Activated T-helper 1 cell treated with anti-CD3 and anti-CD28 coated beads, Interleukin-12 subunit alpha, Interleukin-12 subunit beta, Interleukin-2, Interleukin-4 antibody, amounts not matched to agents 30 ng/mL and 10 ng/mL and 1 ng/mL, durations not matched to agents 14 hours and 24 hours and 36 hours (primary cell): Measurements from ENCODE around the gene OLFM2. TPM values are rescaled to one million over a fixed set of nuclear protein-coding genes. Genes with fewer than 3 reads are reported as not detected.

Source experiments
- DNase-seq: peaks from one replicate; pipeline ENCODE4 v3.0.0; 2021; ENCODE audit warnings: low spot score
- H3K27ac Mint-ChIP-seq: one replicate; pipeline ENCODE4 v1.8.0; 2021; ENCODE audit warnings: mild to moderate bottlenecking, mixed read lengths
- H3K27me3 Mint-ChIP-seq: one replicate; pipeline ENCODE4 v1.8.0; 2022; ENCODE audit warnings: mild to moderate bottlenecking, moderate library complexity, mixed read lengths; ENCODE audit not compliant: insufficient read depth
- H3K36me3 Mint-ChIP-seq: one replicate; pipeline ENCODE4 v1.8.0; 2021; ENCODE audit warnings: low read depth, mixed read lengths
- H3K4me1 Mint-ChIP-seq: one replicate; pipeline ENCODE4 v1.8.0; 2021; ENCODE audit warnings: low read depth, mixed read lengths
- H3K4me3 Mint-ChIP-seq: one replicate; pipeline ENCODE4 v1.8.0; 2021; ENCODE audit warnings: mild to moderate bottlenecking, moderate library complexity, mixed read lengths
- H3K9me3 Mint-ChIP-seq: one replicate; pipeline ENCODE4 v1.8.0; 2021; ENCODE audit warnings: mixed read lengths
- intact Hi-C: fragments of 100-400 bp; cut with micrococcal nuclease; formaldehyde crosslinking; loops from one replicate; pipeline ENCODE4 v1.15.1; 2024
- total RNA-seq: library from RNA; stranded (reverse); gene quantifications from 2 replicates; pipeline ENCODE4 v1.2.3, GENCODE V29; 2022

The OLFM2 gene
- total RNA-seq, 1 donor from 2014 or later: 1.6 TPM

- Mint-ChIP-seq H3K27me3 (no peaks in the 10 kb centered on the region), H3K27ac (no peak overlapping the region), H3K4me1 (no peaks in the 10 kb centered on the region), H3K4me3 (no peak overlapping the region), H3K36me3 (no peaks in the 10 kb centered on the region), H3K9me3 (no peaks in the 10 kb centered on the region)
- intact Hi-C loops: no loop called here
- no peak for DNase-seq
Measured at GRCh38 chr19:9881720-9882119, 54.6 kb downstream of the OLFM2 start.

DNA sequence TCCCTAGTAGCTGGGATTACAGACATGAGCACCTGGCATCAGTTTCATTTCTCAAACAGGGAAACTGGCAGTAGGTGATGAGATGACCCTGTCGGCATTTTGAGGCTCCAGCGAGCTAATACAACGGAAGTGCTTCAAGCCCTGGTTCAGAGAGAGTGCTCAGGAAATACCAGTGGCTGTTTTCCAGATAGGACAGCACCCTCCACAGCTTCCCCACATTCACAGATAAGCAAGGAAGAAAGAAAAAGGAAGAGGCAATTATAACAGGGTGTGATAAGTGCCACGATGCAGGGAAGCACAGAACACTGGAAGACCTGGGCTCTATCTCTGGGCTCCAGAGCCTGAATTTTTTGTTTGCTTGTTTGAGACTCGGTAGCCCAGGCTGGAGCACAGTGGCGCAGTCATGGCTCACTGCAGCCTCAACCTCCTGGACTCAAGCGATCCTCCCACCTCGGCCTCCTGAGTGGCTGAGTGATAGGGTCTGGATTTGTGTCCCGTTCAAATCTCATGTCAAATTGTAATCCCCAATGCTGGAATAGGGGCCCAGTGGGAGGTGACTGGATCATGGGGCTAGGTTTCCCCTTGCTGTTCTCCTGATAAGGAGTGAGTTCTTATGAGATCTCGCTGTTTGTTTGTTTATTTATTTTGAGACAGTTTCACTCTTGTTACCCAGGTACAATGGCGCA lies 57.7 kb downstream of the OLFM2 start:
- Mint-ChIP-seq H3K27me3 (no peaks in the 10 kb centered on the region), H3K4me3 (no peak overlapping the region), H3K27ac (no peak overlapping the region), H3K9me3 (no peaks in the 10 kb centered on the region), H3K4me1 (no peaks in the 10 kb centered on the region), H3K36me3 (no peaks in the 10 kb centered on the region)
- intact Hi-C loops: no loop called here
- no peak for DNase-seq

DNA sequence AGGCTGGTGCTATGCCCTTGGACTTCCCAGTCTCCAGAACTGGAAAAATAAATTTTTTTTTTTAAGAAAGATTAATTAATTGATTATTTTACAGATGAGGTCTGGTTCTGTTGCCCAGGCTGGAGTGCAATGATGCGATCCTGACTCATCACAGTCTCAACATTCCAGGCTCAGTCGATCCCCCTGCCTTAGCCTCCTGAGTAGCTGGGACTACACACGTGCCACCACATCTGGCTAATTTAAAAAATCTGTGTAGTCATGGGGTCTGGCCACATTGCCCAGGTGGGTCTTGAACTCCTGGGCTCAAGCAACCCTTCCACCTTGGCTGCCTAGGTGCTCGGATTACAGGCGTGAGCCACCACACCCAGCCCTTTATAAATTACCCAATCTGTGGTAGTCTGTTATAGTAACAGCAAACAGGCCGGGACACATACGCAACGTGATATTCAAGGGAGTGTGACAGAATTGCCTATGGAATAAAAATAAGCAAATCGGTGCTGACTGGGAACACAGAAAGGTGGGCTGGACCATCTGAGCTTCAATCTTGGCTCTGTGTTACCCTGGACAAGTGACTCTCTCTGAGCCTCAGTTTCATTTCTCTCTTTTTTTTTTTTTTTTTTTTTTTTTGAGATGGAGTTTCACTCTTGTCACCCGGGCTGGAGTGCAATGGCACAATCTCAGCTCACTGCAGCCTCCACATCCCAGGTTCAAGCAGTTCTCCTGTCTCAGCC lies 58.4 kb downstream of the OLFM2 start:
- H3K4me3 Mint-ChIP-seq: no peak overlapping the region
- H3K27ac Mint-ChIP-seq: no peak overlapping the region
- H3K9me3 Mint-ChIP-seq: no peaks in the 10 kb centered on the region
- H3K36me3 Mint-ChIP-seq: no peaks in the 10 kb centered on the region
- intact Hi-C loops: no loop called here
- no peak for DNase-seq
- no peaks in the 10 kb centered on the region for H3K27me3 Mint-ChIP-seq
- H3K4me1 Mint-ChIP-seq: no peaks in the 10 kb centered on the region

DNA sequence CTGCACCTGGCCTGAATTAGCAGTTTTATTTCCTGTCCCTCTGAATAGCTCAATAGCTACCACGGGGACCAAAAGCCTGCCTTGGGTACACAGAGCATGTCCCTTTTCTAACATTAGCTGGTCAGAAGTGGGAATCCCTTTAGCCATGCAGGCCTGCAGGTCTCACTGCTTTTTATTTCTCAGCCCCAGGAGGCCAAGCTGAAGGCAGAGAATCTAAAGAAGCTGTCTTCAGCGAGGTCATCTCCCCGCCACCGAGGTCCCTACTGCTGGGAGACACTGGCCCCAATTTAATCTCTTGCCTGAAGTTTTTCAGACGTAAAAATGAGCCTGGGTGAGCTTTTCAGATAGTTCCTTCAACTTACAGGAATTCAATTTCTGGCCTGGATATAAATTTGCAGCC lies 60.5 kb downstream of the OLFM2 start:
- H3K4me1 Mint-ChIP-seq: no peaks in the 10 kb centered on the region
- H3K27ac Mint-ChIP-seq: no peak overlapping the region
- intact Hi-C loops: no loop called here
- DNase-seq: no peak
- H3K9me3 Mint-ChIP-seq: no peaks in the 10 kb centered on the region
- H3K27me3 Mint-ChIP-seq: no peaks in the 10 kb centered on the region
- no peaks in the 10 kb centered on the region for H3K36me3 Mint-ChIP-seq
- no peak overlapping the region for H3K4me3 Mint-ChIP-seq

- no peaks in the 10 kb centered on the region for H3K36me3 Mint-ChIP-seq
- H3K9me3 Mint-ChIP-seq: no peaks in the 10 kb centered on the region
- no peak overlapping the region for H3K4me3 Mint-ChIP-seq
- intact Hi-C loops: no loop called here
- no peaks in the 10 kb centered on the region for H3K4me1 Mint-ChIP-seq
- DNase-seq: no peak
- no peaks in the 10 kb centered on the region for H3K27me3 Mint-ChIP-seq
- no peak overlapping the region for H3K27ac Mint-ChIP-seq
Measured at GRCh38 chr19:9875031-9875627, 61.2 kb downstream of the OLFM2 start.

- Mint-ChIP-seq H3K27ac (no peak overlapping the region), H3K36me3 (no peaks in the 10 kb centered on the region), H3K27me3 (peaks cover 3% of the 10 kb centered on the region), H3K9me3 (no peaks in the 10 kb centered on the region), H3K4me1 (no peaks in the 10 kb centered on the region), H3K4me3 (no peak overlapping the region)
- intact Hi-C loops: no loop called here
- DNase-seq: no peak
Measured at GRCh38 chr19:9872618-9873242, 63.6 kb downstream of the OLFM2 start.

GRCh38 chr19:9871626-9872338 lies 64.5 kb downstream of the OLFM2 start:
- Mint-ChIP-seq H3K4me3 (no peak overlapping the region), H3K27ac (no peak overlapping the region), H3K27me3 (peaks cover 3% of the 10 kb centered on the region), H3K4me1 (peaks cover 2% of the 10 kb centered on the region), H3K9me3 (no peaks in the 10 kb centered on the region), H3K36me3 (no peaks in the 10 kb centered on the region)
- intact Hi-C loops: no loop called here
- no peak for DNase-seq

GRCh38 chr19:9868983-9869617 lies 67.2 kb downstream of the OLFM2 start:
- Mint-ChIP-seq H3K4me3 (no peak overlapping the region), H3K36me3 (peaks cover 3% of the 10 kb centered on the region), H3K4me1 (peaks cover 21% of the 10 kb centered on the region), H3K9me3 (no peaks in the 10 kb centered on the region), H3K27ac (no peak overlapping the region), H3K27me3 (peaks cover 3% of the 10 kb centered on the region)
- intact Hi-C loops: no loop called here
- no peak for DNase-seq

DNA sequence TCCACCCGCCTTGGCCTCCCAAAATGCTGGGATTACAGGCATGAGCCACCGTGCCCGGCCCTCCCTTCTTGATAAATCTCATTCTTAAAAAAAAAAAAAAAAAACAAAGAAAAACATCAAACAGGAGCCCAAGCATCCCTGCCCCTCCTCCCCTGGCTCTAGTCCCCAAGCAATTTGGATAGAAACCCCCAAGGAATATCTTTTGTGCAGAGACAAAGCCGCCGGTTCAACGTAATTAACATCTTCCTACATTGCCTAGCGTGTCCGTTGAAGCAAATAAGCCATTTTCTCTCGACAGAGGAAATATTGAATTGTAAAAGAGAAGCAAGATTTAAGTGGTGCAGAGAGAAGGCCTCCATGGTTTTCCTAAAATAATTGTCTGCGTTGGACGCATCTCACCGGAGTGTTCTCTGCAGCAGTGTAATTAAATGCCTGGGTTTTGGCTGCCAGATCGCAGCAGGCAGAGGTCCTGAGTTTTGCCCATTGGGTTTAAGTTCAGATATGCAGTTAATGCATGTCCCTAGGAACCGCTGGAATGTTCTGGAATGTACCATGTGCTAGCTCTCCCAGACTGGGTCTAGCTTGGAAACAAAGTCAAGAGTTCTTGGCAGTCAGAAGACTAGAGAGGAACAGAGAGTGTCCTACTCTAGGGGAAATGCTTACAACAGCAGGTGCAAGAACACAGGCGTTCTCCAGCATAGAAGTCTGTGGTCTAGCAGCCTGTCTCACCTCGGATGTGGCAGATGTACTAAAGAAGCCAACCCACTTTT lies 70.4 kb downstream of the OLFM2 start:
- peak; percentile 47 for DNase-seq
- H3K9me3 Mint-ChIP-seq: no peaks in the 10 kb centered on the region
- intact Hi-C loops: no loop called here
- peaks cover 3% of the 10 kb centered on the region for H3K36me3 Mint-ChIP-seq
- peaks cover 3% of the 10 kb centered on the region for H3K27me3 Mint-ChIP-seq
- peak overlapping the region; percentile 26 for H3K4me3 Mint-ChIP-seq
- H3K27ac Mint-ChIP-seq: no peak overlapping the region
- peaks cover 52% of the 10 kb centered on the region for H3K4me1 Mint-ChIP-seq

DNA sequence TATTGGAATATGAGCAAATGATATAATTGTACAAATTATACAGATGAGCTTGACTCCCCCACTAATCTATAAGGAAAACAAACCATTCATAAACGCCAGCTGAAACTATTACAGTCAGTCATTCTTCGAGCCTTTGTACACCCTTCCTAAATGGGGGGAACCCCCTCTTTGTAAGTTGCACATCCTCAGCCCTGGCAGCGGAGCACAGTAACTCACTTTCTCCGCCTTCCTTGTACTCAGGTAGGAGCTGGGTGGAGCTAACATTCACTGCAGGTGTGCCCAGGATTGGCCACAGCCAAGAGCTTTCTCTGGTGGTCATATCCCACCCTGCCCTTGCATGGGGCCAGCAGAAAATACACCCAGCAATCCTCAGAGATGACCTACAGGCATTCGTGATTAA lies 72.6 kb downstream of the OLFM2 start:
- H3K36me3 Mint-ChIP-seq: peaks cover 3% of the 10 kb centered on the region
- peak overlapping the region; percentile 76 for H3K4me3 Mint-ChIP-seq
- intact Hi-C loops: loop anchor here (2.0 kb wide), 1 partner anchor 17 kb away; no protein-coding TSS in a partner anchor
- DNase-seq: no peak
- H3K27me3 Mint-ChIP-seq: no peaks in the 10 kb centered on the region
- peaks cover 70% of the 10 kb centered on the region for H3K4me1 Mint-ChIP-seq
- H3K9me3 Mint-ChIP-seq: no peaks in the 10 kb centered on the region
- H3K27ac Mint-ChIP-seq: peak overlapping the region; percentile 88

DNA sequence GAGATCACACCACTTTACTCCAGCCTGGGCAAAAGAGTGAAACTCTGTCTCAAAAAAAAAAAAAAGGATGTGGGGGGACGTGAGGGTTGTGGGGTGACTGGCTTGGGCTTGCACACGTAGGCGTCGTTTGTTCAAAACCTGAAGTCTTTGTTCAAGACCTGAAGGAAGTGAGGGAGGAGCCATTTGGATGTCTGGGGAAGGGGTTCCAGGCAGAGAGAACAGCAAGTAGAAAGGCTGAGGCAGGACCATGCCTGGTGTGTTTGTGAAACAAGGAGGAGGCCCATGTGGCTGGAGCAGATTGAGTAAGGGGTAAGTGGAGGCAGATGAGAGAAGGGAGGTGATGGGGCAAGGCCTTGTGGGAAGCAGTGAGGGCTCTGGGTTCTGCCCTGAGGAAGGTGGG lies 73.4 kb downstream of the OLFM2 start:
- Mint-ChIP-seq H3K9me3 (no peaks in the 10 kb centered on the region), H3K4me1 (peaks cover 78% of the 10 kb centered on the region)
- intact Hi-C loops: loop anchor here (2.0 kb wide), 1 partner anchor 16 kb away; no protein-coding TSS in a partner anchor

GRCh38 chr19:9861503-9861902 lies 74.8 kb downstream of the OLFM2 start:
- Mint-ChIP-seq H3K4me3 (no peak overlapping the region), H3K27ac (peak overlapping the region; percentile 86), H3K4me1 (peaks cover 88% of the 10 kb centered on the region), H3K9me3 (no peaks in the 10 kb centered on the region), H3K27me3 (no peaks in the 10 kb centered on the region), H3K36me3 (peaks cover 7% of the 10 kb centered on the region)
- intact Hi-C loops: no loop called here
- DNase-seq: no peak

More for the DNA sequence above, 73.4 kb downstream of the OLFM2 start:
- Mint-ChIP-seq H3K36me3 (peaks cover 3% of the 10 kb centered on the region), H3K27ac (peak overlapping the region; percentile 88), H3K4me3 (peak overlapping the region; percentile 76), H3K27me3 (no peaks in the 10 kb centered on the region)
- peak; percentile 25 for DNase-seq
